DMS79 treated with DMSO at 0.1 percent for 48 hours (cell line): ENCODE results near the gene CENPS.
"Not testable (repeated sequence)": the region's sequence is repeated elsewhere in the genome, so short reads cannot be mapped to it uniquely, and the experiment has no call there.

Experiments used
- DNase-seq: peaks from one replicate; lab custom pipeline; 2025; lab: John Stamatoyannopoulos, UW

Gene CENPS

GRCh38 chr1:10450836-10451235, 20.6 kb downstream of the CENPS start:
- no peak for DNase-seq

GRCh38 chr1:10451287-10451686, 21.1 kb downstream of the CENPS start:
- no peak for DNase-seq

- DNase-seq = no peak
These were observed 25.8 kb downstream of the CENPS start for GRCh38 chr1:10456048-10456447.

GRCh38 chr1:10456661-10457060, 26.4 kb downstream of the CENPS start:
- DNase-seq = no peak

- DNase-seq = not testable (repeated sequence)
These were observed 27.2 kb downstream of the CENPS start for GRCh38 chr1:10457462-10457861.

- DNase-seq = no peak
These were observed 27.6 kb downstream of the CENPS start for GRCh38 chr1:10457875-10458274.

- no peak for DNase-seq
These were observed 29.0 kb downstream of the CENPS start for GRCh38 chr1:10459184-10459583.

- DNase-seq = no peak
These were observed 36.8 kb downstream of the CENPS start for GRCh38 chr1:10467078-10467477.

- DNase-seq = no peak
These were observed 39.8 kb downstream of the CENPS start for GRCh38 chr1:10470043-10470442.

GRCh38 chr1:10471411-10472219, 41.4 kb downstream of the CENPS start:
- no peak for DNase-seq

- peak; percentile 97 for DNase-seq
These were observed 42.2 kb downstream of the CENPS start, which contains the start of gene DFFA for GRCh38 chr1:10472220-10473144. TSS of gene DFFA (minus strand) at chr1:10472529. CDS start at chr1:10472458, 71 bp downstream.

GRCh38 chr1:10473145-10473765, 43.0 kb downstream of the CENPS start:
- no peak for DNase-seq

GRCh38 chr1:10474309-10474612, 44.0 kb downstream of the CENPS start:
- not testable (repeated sequence) for DNase-seq

GRCh38 chr1:10474613-10475507, 44.6 kb downstream of the CENPS start, which contains the start of gene PEX14:
TSS of gene PEX14 (plus strand) at chr1:10474950. CDS start at chr1:10474967, 17 bp downstream.
- DNase-seq = peak; percentile 89

- DNase-seq = no peak
These were observed 45.3 kb downstream of the CENPS start for GRCh38 chr1:10475510-10475909.

- DNase-seq = no peak
These were observed 49.1 kb downstream of the CENPS start for GRCh38 chr1:10479296-10479695.

GRCh38 chr1:10480614-10481013, 50.4 kb downstream of the CENPS start:
- no peak for DNase-seq

- no peak for DNase-seq
These were observed 54.3 kb downstream of the CENPS start for GRCh38 chr1:10484521-10484920.

- DNase-seq = peak; percentile 72
These were observed 59.2 kb downstream of the CENPS start for GRCh38 chr1:10489291-10490055.

- DNase-seq = no peak
These were observed 60.2 kb downstream of the CENPS start for GRCh38 chr1:10490286-10490970.
